HG02970 (cell line): Measurements from ENCODE around the gene ADAMTSL5.
"Not testable (repeated sequence)": the region's sequence is repeated elsewhere in the genome, so short reads cannot be mapped to it uniquely, and the experiment has no call there.

Experiments used
- ATAC-seq: cut with Tn5 transposase; IDR thresholded peaks from one replicate; pipeline ENCODE4 v1.9.1; 2021; ENCODE audit warnings: mild to moderate bottlenecking, moderate library complexity, moderate number of reproducible peaks; ENCODE audit not compliant: unreplicated experiment, low FRiP score

The ADAMTSL5 gene, protein sequence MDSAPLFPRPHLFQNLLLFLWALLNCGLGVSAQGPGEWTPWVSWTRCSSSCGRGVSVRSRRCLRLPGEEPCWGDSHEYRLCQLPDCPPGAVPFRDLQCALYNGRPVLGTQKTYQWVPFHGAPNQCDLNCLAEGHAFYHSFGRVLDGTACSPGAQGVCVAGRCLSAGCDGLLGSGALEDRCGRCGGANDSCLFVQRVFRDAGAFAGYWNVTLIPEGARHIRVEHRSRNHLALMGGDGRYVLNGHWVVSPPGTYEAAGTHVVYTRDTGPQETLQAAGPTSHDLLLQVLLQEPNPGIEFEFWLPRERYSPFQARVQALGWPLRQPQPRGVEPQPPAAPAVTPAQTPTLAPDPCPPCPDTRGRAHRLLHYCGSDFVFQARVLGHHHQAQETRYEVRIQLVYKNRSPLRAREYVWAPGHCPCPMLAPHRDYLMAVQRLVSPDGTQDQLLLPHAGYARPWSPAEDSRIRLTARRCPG

DNA sequence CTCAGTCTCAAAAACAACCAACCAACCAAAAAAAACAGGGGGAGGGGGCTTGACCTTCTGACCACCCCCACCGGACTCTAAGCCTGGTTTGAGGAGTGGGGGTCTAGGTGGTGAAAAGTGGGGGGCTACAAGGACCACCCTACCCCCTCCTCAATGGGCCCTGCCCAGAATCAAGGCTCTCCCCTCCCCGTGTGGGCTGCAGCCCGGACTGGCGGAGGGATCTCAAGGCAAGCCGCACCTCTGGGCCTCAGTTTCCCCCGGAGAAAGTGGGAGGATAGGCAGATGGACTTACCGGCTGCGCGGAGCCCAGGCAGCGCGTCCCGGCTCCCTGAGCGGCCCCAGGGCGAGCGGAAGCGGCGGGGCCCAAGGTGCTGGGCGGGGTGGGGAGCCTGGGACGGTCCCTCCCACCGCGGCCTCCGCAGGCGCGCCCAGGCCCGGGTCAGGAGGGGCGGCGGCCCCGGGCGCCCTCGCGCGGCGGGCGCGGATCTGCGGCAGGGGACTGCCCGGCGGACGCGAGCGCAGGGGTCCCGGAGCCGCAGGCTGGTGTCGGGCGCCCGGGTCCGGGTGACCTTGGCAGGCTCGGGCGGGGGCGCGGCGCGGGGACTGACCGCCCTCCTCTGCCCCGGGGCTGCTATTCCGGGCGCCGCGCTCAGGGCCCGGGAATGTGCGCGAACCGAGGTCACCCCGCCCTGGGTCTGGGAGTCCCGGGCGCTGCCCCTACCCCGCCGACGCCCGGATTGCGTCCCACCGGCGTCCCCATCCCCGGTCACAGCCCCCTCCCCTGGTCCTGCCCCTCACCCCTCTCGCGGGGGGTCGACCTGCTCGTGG is at the start of gene ADAMTSL5:
Gene ADAMTSL5 (minus strand): TSS at position 349 of the 828 bp plus-strand sequence. CDS start 2,076 bp downstream, outside the sequence.
- ATAC-seq = no peak

DNA sequence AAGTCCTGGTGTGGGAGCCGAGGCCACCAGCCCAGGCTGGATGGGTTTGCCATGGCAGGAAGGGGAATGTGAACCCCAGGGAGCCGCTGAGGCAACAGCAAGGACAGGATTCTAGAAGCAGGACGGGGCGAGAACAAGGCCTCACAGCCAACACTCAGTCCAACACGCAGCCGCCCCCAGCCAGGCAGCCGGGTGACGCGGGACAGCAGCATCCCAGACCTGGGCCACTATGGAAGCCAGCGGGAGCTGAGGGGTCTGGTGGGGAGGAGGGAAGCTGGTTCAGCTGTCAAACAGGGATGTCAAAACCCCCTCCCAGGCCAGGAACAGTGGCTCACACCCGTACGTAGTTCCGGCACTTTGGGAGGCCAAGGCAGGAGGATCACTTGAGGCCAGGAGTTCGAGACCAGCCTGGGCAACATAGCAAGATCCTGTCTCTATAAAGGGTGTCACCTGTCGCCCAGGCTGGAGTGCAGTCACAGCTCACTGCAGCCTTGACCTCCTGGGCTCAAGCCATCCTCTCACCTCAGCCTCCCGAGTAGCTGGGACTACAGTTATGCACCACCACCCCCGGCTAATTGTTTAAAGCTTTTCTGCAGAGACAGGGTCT is 48.5 kb upstream of the ADAMTSL5 start:
- ATAC-seq = no peak

DNA sequence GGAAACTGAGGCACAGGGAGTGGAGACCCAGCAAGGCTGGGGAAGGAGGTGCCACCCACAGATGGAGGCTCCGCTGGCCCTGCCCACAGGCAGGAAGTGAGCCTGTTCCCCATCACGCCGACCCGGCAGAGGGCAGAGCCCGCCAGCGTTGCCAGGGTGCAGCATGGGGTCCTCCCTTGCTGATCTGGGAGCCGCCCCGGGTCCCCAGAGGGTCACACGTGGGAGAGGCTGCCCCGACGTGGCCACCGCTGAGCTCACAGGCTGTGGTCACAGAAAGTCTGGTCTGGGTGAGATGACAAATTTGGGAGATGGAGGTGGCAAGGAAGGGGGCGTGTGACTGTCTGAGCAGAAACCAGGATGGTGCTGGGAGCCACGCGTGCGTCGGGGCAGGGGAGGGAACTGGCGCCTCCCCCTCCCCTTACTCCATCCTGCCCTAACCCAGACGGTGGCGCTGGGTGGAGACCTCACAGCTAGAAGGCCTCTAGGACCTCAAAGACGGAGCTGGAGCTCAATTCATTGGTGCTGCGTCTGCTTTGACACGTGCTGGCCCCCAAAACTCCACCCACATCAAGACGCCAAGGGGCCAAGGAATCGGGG is 47.6 kb upstream of the ADAMTSL5 start:
- no peak for ATAC-seq

DNA sequence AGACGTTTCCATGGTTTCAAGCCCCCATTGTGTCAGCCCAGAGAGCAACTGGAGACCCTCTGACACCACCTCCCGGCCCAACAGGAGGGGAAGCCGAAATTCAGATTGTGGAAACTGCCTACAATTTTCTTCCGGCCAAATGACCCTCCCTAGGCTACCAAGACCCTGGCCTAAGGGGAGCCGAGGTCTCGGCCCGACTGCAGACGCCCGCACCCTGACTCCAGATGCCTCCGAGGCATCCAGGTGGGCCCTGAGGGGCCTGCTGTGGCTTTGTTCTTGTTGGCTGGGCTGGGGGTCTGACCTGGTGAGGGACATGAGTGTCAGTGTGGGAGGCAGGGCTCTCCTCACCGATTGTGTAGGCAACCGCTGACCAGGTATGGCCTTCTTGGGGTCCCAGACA is 45.7 kb upstream of the ADAMTSL5 start:
- no peak for ATAC-seq

DNA sequence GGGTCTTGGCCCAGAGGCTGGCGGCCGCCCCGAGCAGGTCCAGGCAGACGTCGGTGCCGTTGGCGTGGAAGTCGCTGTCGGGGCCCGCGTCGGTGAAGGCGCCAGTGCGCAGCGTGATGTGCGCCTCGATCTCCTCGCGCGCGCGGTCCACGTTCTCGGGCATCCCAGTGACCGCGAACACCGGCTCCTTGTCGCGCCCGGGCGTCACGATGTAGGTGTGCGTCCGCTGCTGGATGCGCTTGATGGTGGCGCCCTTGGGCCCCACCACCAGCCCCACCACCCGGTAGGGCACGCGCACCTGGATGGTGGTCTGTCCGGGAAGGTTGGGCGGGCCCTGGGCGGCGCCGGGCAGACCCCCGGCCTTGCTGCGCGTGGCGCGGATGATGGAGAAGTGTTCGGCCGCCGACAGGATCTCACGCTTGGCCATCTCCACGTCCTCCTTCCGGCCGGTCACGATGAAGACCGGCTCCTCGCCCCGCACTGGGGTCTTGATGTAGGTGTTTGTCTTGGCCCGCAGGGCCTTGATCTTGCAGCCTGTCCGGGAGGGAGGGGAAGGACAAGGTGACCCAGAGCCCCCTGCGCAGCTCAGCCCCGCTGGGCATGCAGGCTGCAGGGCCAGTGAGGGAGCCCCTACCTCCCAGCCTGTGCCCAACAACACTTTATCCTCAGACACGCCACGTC is 43.7 kb upstream of the ADAMTSL5 start:
- no peak for ATAC-seq

DNA sequence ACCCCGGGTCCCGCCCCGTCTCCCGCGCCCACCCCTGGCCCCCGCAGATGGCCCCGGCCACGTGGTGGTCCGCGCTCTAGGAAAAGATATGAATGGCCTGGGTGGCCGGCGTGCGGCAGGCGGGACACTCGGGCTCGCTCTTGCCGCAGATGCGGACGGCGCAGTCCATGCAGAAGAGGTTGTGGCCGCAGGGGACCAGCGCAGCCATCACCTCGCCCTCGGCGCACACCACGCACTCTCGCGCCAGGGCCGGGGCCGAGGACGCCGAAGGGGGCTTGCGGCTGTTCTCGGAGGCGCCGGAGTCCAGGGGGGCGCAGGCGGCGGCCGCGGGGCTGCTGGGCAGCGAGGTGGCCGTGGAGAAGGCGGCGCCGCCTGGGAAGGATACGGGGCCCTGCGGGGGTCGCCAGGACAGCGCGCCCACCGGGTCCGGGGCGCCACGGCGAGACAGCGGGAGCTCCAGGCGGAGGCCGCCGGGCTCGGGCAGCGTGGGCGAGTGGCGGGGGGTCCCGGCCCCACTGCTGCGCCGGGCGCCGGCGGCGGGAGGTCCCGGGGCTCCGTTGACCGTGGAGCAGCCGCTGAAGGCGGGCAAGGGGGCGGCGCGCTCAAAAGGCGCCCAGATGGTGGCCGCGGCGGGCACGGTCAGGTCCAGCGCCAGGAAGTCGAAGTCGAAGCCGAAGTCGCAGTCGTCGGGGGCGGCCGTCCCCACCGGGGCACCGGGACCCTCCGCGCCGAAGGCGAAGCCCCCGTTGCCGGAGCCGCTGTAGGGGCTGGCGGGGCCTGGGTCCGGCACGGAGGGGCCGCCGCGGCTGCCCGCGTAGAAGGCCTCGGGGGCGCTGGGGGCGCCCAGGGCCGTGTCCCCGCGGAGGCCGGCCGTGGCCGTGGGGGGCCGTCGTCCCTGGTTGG is 42.9 kb upstream of the ADAMTSL5 start:
- ATAC-seq = no peak

DNA sequence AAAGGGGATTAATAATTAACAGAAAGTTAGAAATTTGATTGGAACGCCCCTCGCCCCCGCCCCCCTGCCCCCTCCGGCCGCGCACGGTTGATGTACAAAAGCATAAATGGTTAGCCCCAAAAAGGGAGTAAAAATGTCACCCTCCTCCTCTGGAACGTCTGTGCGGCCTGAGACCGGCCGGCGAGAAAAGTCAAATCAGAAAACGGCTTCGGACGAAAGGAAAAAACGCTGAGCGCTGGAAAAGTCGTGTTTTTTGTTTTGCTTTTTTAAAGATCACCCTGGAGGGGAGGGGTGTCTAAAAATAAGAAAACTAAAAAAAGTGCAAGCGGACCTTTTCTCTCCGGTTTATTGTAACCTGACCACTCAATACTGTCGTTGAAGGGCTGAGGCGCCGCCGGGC is 42.1 kb upstream of the ADAMTSL5 start:
- no peak for ATAC-seq

DNA sequence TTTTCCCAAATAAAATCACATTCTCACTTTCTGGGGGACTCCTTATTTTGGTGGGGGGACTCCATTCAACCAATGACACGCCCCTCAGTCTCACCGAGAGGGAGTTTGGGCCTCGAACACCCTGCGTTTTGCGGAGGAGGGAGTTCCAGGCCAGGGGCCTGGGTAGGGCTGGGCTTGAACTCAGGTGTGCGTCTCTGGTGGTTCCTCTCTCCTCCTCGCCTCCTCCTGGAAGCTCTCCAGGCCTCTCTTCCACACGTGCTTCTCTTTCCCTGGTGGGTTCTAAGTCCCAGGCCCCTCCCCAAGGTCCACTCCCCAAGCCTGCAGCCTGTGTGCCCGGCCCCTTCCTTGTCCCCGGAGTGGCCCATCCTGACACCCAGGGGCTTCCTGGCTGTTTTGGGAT is 40.6 kb upstream of the ADAMTSL5 start:
- ATAC-seq = no peak

DNA sequence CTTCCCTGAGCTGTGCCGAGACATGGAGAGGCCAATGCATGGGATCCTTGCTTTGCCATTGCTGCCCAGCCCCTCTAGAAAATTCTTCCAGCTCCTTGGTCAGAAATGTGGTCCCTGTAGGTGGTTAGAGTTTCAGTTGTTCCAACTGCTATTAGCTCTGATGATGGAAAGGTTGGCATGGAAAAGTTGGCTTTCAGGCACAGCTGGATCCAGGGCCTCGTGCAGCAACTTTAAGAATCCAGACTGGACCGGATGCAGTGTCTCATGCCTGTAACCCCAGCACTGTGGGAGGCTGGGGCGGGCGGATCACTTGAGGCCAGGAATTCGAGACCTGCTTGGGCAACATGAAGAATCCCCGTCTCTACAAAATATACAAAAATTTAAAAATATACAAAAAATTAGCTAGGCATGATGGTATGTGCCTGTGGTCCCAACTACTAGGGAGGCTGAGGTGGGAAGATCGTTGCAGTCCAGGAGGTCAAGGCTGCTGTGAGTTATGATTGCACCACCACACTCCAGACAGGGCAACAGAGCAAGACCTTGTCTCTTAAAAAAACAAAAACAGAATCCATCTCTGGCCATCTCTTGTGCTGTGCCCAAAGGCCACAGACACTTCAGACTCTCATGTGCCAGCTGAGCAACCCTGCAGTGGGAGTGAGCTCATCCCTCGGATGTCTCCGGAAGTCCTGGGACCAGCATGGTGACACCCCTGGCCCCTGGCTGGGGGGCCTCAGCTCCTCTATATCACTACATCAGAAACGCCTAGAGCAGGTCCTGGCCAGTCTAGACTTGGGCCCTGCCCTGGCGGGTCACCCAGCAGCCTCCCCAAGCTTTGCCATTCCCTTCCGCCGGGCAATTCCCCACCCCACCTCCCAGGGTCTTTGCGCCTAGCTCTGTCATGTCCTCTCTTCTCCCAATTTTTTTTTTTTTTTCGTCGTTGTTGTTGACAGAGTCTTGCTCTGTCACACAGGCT is 38.5 kb upstream of the ADAMTSL5 start:
- no peak for ATAC-seq

DNA sequence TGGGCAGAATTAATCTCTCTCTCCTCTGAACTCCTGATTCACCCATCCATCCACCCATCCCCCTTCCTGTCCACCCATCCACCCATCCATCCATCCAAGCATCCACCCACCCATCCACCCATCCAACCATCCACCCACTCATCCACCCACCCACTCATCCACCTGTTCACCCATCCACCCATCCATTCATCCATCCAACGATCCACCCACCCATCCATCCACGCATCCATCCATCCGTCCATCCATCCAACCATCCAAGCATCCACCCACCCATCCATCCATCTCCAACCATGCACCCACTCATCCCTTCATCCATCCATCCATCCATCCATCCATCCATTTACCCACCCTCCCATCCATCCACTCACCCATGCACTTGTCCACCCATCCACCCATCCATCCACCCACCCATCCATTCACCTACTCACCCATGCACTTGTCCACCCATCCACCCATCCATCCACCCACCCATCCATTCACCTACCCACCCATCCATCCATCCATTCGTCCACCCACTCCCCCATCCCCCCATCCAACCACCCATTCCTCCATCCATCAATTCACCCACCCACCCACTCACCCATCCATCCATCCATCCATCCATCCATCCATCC is 36.6 kb upstream of the ADAMTSL5 start:
- ATAC-seq = no peak

DNA sequence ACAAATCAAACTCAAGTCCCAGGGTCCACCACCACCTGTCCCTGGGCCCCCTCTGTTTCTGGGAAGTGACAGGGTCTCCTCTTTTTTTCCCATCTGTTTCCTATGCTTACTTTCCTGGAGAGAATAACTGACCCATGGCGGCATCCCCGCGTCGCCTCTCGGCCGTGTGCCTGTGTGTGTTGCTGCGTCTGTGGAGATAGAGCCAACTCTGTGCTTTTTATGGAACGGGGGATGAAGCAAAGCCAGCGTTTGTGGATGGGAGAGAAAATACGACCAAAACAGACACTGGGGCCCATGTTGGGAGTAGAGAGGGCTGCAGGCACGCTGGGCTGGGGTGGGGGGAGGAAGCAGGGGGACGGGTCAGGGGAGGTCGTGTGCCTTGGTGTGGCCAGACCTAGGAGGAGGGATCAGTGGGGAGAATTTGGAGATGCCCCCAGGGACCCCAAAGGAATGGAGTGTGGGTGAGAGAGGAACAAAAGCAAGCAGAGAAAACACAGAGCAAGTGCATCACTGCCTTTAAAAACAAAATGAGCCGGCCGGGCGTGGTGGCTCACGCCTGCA is 27.6 kb upstream of the ADAMTSL5 start:
- no peak for ATAC-seq

DNA sequence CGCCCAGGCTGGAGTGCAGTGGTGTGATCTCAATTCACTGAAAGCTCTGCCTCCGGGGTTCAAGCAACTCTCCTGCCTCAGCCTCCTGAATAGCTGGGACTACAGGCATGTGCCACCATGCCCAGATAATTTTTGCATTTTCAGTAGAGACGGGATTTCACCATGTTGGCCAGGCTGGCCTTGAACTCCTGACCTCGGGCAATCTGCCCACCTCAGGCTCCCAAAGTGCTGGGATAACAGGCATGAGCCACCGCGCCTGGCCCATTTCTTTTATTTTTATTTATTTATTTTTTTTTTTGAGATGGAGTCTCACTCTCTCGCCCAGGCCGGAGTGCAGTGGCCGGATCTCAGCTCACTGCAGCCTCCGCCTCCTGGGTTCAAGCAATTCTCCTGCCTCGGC is 26.9 kb upstream of the ADAMTSL5 start:
- ATAC-seq = not testable (repeated sequence)

DNA sequence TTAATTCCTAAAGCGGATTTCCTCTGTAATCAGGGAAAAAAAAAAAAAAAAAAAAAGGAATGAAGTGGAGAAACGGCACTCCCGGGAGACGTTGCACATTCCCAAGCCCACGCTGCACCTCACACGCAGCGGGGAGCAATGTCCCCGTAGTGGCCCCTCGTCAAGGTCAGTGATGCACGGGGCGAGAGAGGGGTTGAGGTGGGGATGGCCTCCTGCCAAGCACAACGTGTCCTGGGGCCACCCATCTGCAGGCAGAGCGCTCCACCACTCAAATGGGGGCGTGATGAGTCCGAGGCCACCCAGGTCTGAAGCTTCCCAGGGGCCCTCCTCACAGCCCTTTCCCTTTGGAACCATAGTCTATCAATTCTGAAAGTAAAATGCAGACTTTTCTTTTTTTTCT is 26.2 kb upstream of the ADAMTSL5 start:
- no peak for ATAC-seq

DNA sequence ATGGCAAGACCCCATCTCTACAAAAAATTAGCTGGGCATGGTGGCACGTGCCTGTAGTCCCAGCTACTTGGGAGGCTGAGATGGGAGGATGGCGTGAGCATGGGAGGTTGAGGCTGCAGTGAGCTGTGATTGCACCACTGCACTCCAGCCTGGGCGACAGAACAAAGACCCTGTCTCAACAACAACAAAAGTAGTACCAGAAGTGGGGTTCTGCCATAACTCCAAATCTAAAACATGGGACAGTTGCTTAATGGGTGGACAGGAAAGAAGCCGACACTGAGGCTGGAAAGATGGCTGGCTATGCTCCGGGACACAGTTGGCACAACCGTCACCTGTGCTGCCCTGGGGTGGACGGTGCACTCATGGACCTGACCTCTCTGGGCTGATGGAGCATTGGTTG is 22.9 kb upstream of the ADAMTSL5 start:
- not testable (repeated sequence) for ATAC-seq

DNA sequence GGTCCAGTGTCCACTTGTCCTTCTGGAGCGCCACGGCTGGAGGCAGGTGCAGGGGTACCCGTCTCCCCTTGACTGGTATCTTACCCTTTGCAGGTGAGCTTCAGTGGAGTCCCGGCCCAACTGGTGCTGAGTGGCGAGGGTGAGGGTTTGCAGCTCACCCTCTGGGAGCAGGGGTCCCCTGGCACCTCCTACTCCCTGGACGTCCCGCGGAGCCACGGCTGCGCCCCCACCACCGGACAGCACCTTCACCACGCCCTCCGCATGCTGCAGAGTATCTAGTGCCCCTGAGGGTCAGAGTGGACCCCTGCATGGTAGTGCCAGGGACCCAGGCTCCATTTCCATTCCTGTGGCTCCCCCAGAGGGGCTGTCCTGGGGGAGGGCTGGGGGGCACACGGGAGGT is 22.2 kb upstream of the ADAMTSL5 start:
- ATAC-seq = no peak

DNA sequence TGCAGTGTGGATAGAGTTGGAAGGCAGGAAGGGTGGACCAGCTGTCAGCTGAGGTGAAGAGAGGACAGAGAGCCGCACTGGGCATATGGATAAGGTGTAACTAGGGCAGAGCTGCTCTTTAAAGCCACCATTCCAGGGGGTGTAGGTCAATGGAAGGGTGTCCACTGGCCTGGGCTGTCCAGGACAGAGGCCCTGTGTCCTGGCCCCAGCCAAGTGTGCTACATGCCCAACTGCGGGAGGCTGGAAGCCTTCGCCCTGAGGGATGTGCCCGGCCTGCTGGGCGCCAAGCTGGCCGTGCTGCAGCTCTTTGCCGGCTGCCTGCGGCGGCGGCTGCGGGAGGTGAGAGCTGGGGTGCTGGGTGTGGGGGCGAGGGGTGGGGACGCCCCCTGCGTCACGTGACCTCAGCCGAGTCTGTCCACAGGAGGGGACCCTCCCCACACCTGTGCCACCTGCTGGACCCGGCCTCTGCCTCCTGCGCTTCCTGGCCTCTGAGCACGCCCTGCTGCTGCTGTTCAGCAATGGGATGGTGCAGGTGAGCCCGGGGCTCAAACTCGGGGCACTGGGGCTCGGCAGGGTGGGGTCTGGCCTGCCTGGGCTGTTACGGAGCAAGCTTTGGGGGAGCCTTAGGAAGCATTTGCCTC is 20.8 kb upstream of the ADAMTSL5 start:
- ATAC-seq = no peak

DNA sequence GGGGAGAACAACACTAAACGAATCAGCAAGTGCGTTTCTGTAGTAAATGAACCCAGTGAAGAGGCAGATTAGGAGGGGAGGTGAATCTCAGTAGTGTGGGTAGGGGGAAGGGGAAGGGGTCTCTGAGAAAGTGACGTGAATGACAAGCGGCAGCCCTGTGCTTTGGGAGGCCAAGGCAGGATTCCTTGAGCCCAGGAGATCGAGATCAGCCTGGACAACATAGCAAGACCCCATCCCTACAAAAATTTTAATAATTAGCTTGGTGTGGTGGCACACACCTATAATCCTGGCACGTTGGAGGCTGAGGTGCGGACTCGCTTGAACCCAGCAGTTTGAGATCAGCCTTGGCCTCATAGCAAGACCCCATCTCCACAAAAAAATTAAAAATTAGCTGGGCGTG is 19.2 kb upstream of the ADAMTSL5 start:
- no peak for ATAC-seq
